HepG2 (cell line): Measurements from ENCODE around the gene AGPAT3. TPM values are rescaled to one million over a fixed set of nuclear protein-coding genes. Genes with fewer than 3 reads are reported as not detected.
A peak's percentile ranks its signal among the peaks of the same experiment; 100 is the strongest.

Experiments used
- ATAC-seq: fragments of 200-7000 bp; cut with Tn5 transposase; 3 replicates; pipeline ENCODE4 v1.9.1; 2020; ENCODE audit warnings: mild to moderate bottlenecking, moderate library complexity
- BruUV-seq: library from RNA; stranded (reverse); fragments of 400-500 nt; replicated peaks from 2 replicates; lab custom pipeline; 2021; lab: Mats Ljungman, UMichigan
- CTCF ChIA-PET: fragments of 300-600 bp; formaldehyde crosslinking; extraction: SDS; loops from one replicate; lab custom pipeline; 2021; ENCODE audit warnings: low total read pairs, inconsistent platforms, low intra/inter-chr PET ratio; lab: Yijun Ruan, JAX
- POLR2A ChIA-PET: fragments of 350-600 bp; sonication (Branson Sonifier 250); formaldehyde crosslinking; loops from one replicate; lab custom pipeline; 2020; ENCODE audit warnings: antibody characterized with exemption, inconsistent platforms; lab: Yijun Ruan, JAX
- DNase-seq: peaks from one replicate; pipeline ENCODE4 v3.0.0-alpha.2; 2015; ENCODE audit warnings: low spot score
- FAIRE-seq: peaks from 3 replicates; lab custom pipeline; 2011; peaks lifted over from hg19 to GRCh38; lab: Jason Lieb, UNC
- H2AFZ ChIP-seq: one replicate; pipeline ENCODE4 v1.6.1; 2011; ENCODE audit warnings: low read length, inconsistent platforms
- H3K27ac ChIP-seq: fragments of 300-600 bp; 3 replicates; pipeline ENCODE4 v1.8.0; 2011; ENCODE audit warnings: mixed run types, mild to moderate bottlenecking, mixed read lengths, low read length, inconsistent platforms; ENCODE audit not compliant: insufficient read depth; ENCODE audit errors: extremely low read length
- H3K27me3 ChIP-seq, 2 experiments: fragments of 200-600 bp in 1 of 2; 2 replicates in 1 of 2; 3 replicates in 1 of 2; pipeline versions ENCODE4 v1.6.0 to v1.8.0; 2011; ENCODE audit warnings: low read length in 2 of 2, mild to moderate bottlenecking in 2 of 2, moderate library complexity in 2 of 2, inconsistent platforms in 1 of 2; ENCODE audit not compliant: insufficient read depth in 2 of 2, control insufficient read depth in 1 of 2
- H3K36me3 ChIP-seq, 2 experiments: fragments of 200-600 bp in 1 of 2; replicated peaks in 1 of 2; 2 replicates in 1 of 2; 3 replicates in 1 of 2; pipeline versions ENCODE4 v1.5.1 to v1.8.0; 2011; ENCODE audit warnings: low read length in 2 of 2, inconsistent platforms in 1 of 2; ENCODE audit not compliant: insufficient read depth in 2 of 2, control insufficient read depth in 1 of 2
- H3K4me1 ChIP-seq: 2 replicates; pipeline ENCODE4 v1.5.1; 2012; ENCODE audit warnings: low read length, inconsistent platforms; ENCODE audit not compliant: insufficient read depth
- H3K4me2 ChIP-seq: 2 replicates; pipeline ENCODE4 v1.6.0; 2011; ENCODE audit warnings: low read depth, low read length, inconsistent platforms
- H3K4me3 ChIP-seq, 3 experiments: fragments of 200-600 bp in 1 of 3; sonication (generic), shearing (Covaris generic) in 1 of 3; replicated peaks in 1 of 3; 2 replicates each; pipeline ENCODE4 v1.5.1; 2011 to 2016; ENCODE audit warnings: low read length in 3 of 3, inconsistent platforms in 2 of 3, low read depth in 2 of 3, mild to moderate bottlenecking in 2 of 3, control low read depth in 1 of 3, mixed read lengths in 1 of 3; ENCODE audit not compliant: insufficient read depth in 1 of 3
- H3K79me2 ChIP-seq: one replicate; pipeline ENCODE4 v1.6.1; 2011; ENCODE audit warnings: low read length, inconsistent platforms; ENCODE audit not compliant: insufficient read depth
- H3K9ac ChIP-seq: 2 replicates; pipeline ENCODE4 v1.6.0; 2011; ENCODE audit warnings: mild to moderate bottlenecking, low read depth, low read length, inconsistent platforms; ENCODE audit not compliant: insufficient read depth
- H3K9me3 ChIP-seq: 2 replicates; pipeline ENCODE4 v1.5.1; 2012; ENCODE audit warnings: mild to moderate bottlenecking, low read length
- H4K20me1 ChIP-seq: 2 replicates; pipeline ENCODE4 v1.6.0; 2011; ENCODE audit warnings: inconsistent platforms, mild to moderate bottlenecking, low read length, moderate library complexity; ENCODE audit not compliant: insufficient read depth
- KAT8 ChIP-seq: IDR thresholded peaks from 2 replicates; pipeline ENCODE4 v1.6.1; 2016; ENCODE audit warnings: missing genetic modification reagents, missing compliant biosample characterization
- RFX3 ChIP-seq: IDR thresholded peaks from 2 replicates; pipeline ENCODE4 v1.6.1; 2016; ENCODE audit warnings: missing biosample characterization, missing genetic modification reagents
- SAP130 ChIP-seq: IDR thresholded peaks from 2 replicates; pipeline ENCODE4 v1.6.1; 2016; ENCODE audit warnings: low read depth
- SRF ChIP-seq: IDR thresholded peaks from 2 replicates; pipeline ENCODE4 v1.6.1; 2011; ENCODE audit warnings: mild to moderate bottlenecking, low read depth, low read length, moderate library complexity
- ZBTB42 ChIP-seq: sonication (generic); formaldehyde crosslinking; IDR thresholded peaks from 2 replicates; pipeline ENCODE4 v1.5.0; 2020; ENCODE audit warnings: mild to moderate bottlenecking, missing genetic modification reagents
- ZFP36L2 ChIP-seq: sonication (generic); formaldehyde crosslinking; IDR thresholded peaks from 2 replicates; pipeline ENCODE4 v1.4.0; 2020; ENCODE audit warnings: missing genetic modification reagents
- WGBS: methylation state at CpG from one replicate; pipeline ENCODE4 v1.1.6; 2017; ENCODE audit warnings: low lambda C conversion rate; 5-methylcytosine and 5-hydroxymethylcytosine counted together
- in situ Hi-C: cut with HindIII; loops from 2 replicates; pipeline ENCODE4 v1.10.0; 2017; ENCODE audit warnings: low pct_unique_long_range_greater_than_20kb; ENCODE audit not compliant: extremely low pct_ligation_motif_present
- intact Hi-C: fragments of 100-400 bp; cut with micrococcal nuclease; formaldehyde crosslinking; loops from one replicate; pipeline ENCODE4 v1.10.0; 2022; ENCODE audit not compliant: unreplicated experiment
- polyA plus RNA-seq, 8 experiments: library from polyadenylated mRNA; depleted of rRNA in 3 of 8; stranded (reverse) in 7 of 8; unstranded in 1 of 8; fragments of >200 nt; fragmentation: Illumina TruSeq in 4 of 8; extraction: Trizol in 4 of 8; gene quantifications; 2 replicates each; pipeline versions ENCODE4 v1.2.1 to v1.2.3, GENCODE V29; 2011 to 2016; ENCODE audit warnings: low read depth in 4 of 8, missing spikeins in 1 of 8, mixed read lengths in 1 of 8; ENCODE audit not compliant: insufficient read depth in 1 of 8
- total RNA-seq, 5 experiments: library from RNA; depleted of rRNA; stranded (reverse); fragments of >200 nt; fragmentation: Illumina TruSeq; extraction: Trizol; gene quantifications; 2 replicates each; pipeline ENCODE4 v1.2.3, GENCODE V29; 2016; ENCODE audit warnings: low read depth in 1 of 5
- TF ChIP-seq, protein P1 (sequence below): fragments of 450-650 bp; IDR thresholded peaks from 2 replicates; pipeline ENCODE4 v1.6.1; 2016
- TF ChIP-seq, protein P2 (sequence below): sonication (generic); formaldehyde crosslinking; IDR thresholded peaks from 2 replicates; pipeline ENCODE4 v1.4.0; 2020; ENCODE audit warnings: missing genetic modification reagents
- TF ChIP-seq, protein P3 (sequence below): sonication (generic); formaldehyde crosslinking; IDR thresholded peaks from 2 replicates; pipeline ENCODE4 v1.5.0; 2020; ENCODE audit warnings: missing genetic modification reagents
- TF ChIP-seq, protein P4 (sequence below): sonication (generic); formaldehyde crosslinking; IDR thresholded peaks from 2 replicates; pipeline ENCODE4 v1.5.0; 2020; ENCODE audit warnings: mild to moderate bottlenecking, missing genetic modification reagents

Gene AGPAT3
- total and polyA plus RNA-seq, 2 of the 13 experiments (the other 11 are each of a cell fraction or from before 2014, with no cell fraction given), result 32.2 to 54.4 TPM

DNA sequence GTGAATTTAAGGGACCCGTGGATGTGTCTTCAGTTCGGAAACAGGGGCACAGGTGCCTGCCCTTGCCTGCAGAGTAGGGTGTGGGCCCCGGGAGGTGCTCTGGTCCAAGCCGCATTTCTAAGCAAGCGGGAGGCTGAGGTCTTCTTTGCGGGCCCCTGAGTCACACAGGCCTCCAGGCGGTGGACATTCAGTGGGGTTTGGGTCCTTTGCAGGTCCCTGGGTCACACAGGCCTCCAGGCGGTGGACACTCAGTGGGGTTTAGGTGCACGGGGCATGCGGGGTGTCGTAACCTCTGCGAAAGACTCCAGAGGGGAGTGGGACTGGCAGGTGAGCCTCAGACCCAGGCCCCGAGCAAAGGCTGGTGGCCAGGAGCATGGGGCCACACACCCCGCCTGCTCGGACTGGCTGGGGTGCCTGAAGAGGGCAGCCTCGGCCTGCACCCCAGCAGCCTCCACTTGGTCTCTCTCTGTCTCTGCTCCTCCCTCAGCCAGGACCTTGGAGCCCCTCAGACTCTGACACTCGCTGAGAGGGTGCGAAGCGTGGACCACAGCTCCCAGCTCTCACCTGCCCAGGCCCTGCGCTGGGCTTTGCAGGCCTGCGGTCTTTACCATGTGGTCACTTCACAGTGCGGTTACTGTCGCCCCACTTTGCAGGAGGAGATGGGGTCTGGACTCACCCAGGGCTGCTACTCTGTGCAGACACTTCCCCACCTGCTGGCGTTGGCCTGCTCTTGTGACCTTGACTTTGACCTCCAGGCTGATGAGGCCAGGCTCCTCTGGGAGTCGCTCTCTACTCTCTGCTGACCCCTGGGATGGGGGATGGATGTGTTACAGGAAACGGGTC is 6.0 kb upstream of the AGPAT3 start (continued):
- TF ChIP-seq, protein P1, sequence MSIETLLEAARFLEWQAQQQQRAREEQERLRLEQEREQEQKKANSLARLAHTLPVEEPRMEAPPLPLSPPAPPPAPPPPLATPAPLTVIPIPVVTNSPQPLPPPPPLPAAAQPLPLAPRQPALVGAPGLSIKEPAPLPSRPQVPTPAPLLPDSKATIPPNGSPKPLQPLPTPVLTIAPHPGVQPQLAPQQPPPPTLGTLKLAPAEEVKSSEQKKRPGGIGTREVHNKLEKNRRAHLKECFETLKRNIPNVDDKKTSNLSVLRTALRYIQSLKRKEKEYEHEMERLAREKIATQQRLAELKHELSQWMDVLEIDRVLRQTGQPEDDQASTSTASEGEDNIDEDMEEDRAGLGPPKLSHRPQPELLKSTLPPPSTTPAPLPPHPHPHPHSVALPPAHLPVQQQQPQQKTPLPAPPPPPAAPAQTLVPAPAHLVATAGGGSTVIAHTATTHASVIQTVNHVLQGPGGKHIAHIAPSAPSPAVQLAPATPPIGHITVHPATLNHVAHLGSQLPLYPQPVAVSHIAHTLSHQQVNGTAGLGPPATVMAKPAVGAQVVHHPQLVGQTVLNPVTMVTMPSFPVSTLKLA, result no peak
- TF ChIP-seq, protein P2, sequence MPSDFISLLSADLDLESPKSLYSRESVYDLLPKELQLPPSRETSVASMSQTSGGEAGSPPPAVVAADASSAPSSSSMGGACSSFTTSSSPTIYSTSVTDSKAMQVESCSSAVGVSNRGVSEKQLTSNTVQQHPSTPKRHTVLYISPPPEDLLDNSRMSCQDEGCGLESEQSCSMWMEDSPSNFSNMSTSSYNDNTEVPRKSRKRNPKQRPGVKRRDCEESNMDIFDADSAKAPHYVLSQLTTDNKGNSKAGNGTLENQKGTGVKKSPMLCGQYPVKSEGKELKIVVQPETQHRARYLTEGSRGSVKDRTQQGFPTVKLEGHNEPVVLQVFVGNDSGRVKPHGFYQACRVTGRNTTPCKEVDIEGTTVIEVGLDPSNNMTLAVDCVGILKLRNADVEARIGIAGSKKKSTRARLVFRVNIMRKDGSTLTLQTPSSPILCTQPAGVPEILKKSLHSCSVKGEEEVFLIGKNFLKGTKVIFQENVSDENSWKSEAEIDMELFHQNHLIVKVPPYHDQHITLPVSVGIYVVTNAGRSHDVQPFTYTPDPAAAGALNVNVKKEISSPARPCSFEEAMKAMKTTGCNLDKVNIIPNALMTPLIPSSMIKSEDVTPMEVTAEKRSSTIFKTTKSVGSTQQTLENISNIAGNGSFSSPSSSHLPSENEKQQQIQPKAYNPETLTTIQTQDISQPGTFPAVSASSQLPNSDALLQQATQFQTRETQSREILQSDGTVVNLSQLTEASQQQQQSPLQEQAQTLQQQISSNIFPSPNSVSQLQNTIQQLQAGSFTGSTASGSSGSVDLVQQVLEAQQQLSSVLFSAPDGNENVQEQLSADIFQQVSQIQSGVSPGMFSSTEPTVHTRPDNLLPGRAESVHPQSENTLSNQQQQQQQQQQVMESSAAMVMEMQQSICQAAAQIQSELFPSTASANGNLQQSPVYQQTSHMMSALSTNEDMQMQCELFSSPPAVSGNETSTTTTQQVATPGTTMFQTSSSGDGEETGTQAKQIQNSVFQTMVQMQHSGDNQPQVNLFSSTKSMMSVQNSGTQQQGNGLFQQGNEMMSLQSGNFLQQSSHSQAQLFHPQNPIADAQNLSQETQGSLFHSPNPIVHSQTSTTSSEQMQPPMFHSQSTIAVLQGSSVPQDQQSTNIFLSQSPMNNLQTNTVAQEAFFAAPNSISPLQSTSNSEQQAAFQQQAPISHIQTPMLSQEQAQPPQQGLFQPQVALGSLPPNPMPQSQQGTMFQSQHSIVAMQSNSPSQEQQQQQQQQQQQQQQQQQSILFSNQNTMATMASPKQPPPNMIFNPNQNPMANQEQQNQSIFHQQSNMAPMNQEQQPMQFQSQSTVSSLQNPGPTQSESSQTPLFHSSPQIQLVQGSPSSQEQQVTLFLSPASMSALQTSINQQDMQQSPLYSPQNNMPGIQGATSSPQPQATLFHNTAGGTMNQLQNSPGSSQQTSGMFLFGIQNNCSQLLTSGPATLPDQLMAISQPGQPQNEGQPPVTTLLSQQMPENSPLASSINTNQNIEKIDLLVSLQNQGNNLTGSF, result no peak

- no peak overlapping the region for H3K27ac ChIP-seq
- DNase-seq, result no peak
- TF ChIP-seq, protein P3, sequence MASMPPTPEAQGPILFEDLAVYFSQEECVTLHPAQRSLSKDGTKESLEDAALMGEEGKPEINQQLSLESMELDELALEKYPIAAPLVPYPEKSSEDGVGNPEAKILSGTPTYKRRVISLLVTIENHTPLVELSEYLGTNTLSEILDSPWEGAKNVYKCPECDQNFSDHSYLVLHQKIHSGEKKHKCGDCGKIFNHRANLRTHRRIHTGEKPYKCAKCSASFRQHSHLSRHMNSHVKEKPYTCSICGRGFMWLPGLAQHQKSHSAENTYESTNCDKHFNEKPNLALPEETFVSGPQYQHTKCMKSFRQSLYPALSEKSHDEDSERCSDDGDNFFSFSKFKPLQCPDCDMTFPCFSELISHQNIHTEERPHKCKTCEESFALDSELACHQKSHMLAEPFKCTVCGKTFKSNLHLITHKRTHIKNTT (CRISPR knock-in tag), result no peak
- TF ChIP-seq RFX3 (CRISPR knock-in tag), result peak; percentile 67; the same call in 1 of the 2 replicates
- TF ChIP-seq ZBTB42 (CRISPR knock-in tag), result no peak
- TF ChIP-seq, protein P4, sequence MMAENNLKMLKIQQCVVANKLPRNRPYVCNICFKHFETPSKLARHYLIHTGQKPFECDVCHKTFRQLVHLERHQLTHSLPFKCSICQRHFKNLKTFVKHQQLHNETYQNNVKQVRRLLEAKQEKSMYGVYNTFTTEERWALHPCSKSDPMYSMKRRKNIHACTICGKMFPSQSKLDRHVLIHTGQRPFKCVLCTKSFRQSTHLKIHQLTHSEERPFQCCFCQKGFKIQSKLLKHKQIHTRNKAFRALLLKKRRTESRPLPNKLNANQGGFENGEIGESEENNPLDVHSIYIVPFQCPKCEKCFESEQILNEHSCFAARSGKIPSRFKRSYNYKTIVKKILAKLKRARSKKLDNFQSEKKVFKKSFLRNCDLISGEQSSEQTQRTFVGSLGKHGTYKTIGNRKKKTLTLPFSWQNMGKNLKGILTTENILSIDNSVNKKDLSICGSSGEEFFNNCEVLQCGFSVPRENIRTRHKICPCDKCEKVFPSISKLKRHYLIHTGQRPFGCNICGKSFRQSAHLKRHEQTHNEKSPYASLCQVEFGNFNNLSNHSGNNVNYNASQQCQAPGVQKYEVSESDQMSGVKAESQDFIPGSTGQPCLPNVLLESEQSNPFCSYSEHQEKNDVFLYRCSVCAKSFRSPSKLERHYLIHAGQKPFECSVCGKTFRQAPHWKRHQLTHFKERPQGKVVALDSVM (CRISPR knock-in tag), result no peak
- no peak for TF ChIP-seq KAT8 (CRISPR knock-in tag)
- peak; percentile 5; the same call in 1 of the 2 replicates for TF ChIP-seq SAP130 (CRISPR knock-in tag)
- TF ChIP-seq ZFP36L2 (CRISPR knock-in tag), result no peak
- TF ChIP-seq SRF, result peak; percentile 76; the same call in 1 of the 2 replicates
Measured at GRCh38 chr21:43859747-43860214, 5.2 kb upstream of the AGPAT3 start.

More at GRCh38 chr21:43859747-43860214, 5.2 kb upstream of the AGPAT3 start:
- H2AFZ ChIP-seq, result no peak overlapping the region
- in situ Hi-C loops (no loop called here), intact Hi-C loops (no loop called here)
- H3K4me3 ChIP-seq, result peak overlapping the region in 1 of 3 experiments; percentile 33; a peak in 1 of 6 replicates
- H3K9me3 ChIP-seq, result no peaks in the 10 kb centered on the region
- H3K9ac ChIP-seq, result peak overlapping the region; percentile 11; the same call in 1 of the 2 replicates
- no TSS peak for BruUV-seq
- peaks cover 5 to 26% of the 10 kb centered on the region in 2 experiments; a peak in 4 of 5 replicates for H3K27me3 ChIP-seq
- ChIA-PET CTCF (no interaction called here), POLR2A (no interaction called here)
- H3K79me2 ChIP-seq, result no peaks in the 10 kb centered on the region
- FAIRE-seq (peak; percentile 37), ATAC-seq (no peak)
- WGBS, result 30% methylated on average over 6 of the region's 8 CpGs
- peak overlapping the region; percentile 66 for H3K4me2 ChIP-seq
- no peaks in the 10 kb centered on the region for H4K20me1 ChIP-seq
- peaks cover 71% of the 10 kb centered on the region for H3K4me1 ChIP-seq
- no peaks in the 10 kb centered on the region for H3K36me3 ChIP-seq
